HEK293T (cell line): ENCODE data around the gene CCDC136.

Experiments used
- CTCF ChIA-PET: fragments of 350-600 bp; formaldehyde crosslinking; extraction: SDS; loops from one replicate; lab custom pipeline; 2021; ENCODE audit warnings: antibody characterized with exemption, inconsistent platforms; lab: Yijun Ruan, JAX
- POLR2A ChIA-PET: fragments of 350-600 bp; formaldehyde crosslinking; extraction: SDS; loops from one replicate; lab custom pipeline; 2020; ENCODE audit warnings: antibody characterized with exemption, inconsistent platforms; lab: Yijun Ruan, JAX
- DNase-seq: peaks from one replicate; pipeline ENCODE4 v3.0.0; 2012; ENCODE audit warnings: mixed read lengths; ENCODE audit errors: extremely low spot score
- ARNT ChIP-seq: fragments of 450-650 bp; IDR thresholded peaks from 2 replicates; pipeline ENCODE4 v1.6.1; 2017; ENCODE audit warnings: mild to moderate bottlenecking
- BHLHE40 ChIP-seq: fragments of 450-650 bp; IDR thresholded peaks from 2 replicates; pipeline ENCODE4 v1.6.1; 2016; ENCODE audit warnings: mild to moderate bottlenecking, moderate library complexity, borderline replicate concordance
- CTBP1 ChIP-seq: fragments of 450-650 bp; IDR thresholded peaks from 2 replicates; pipeline ENCODE4 v1.6.1; 2016; ENCODE audit warnings: borderline replicate concordance
- ELF4 ChIP-seq: fragments of 450-650 bp; IDR thresholded peaks from 2 replicates; pipeline ENCODE4 v1.6.1; 2017; ENCODE audit warnings: antibody characterized with exemption
- FOXA1 ChIP-seq: fragments of 450-650 bp; IDR thresholded peaks from 2 replicates; pipeline ENCODE4 v1.6.1; 2016; ENCODE audit warnings: mild to moderate bottlenecking
- FOXK2 ChIP-seq: fragments of 450-650 bp; IDR thresholded peaks from 2 replicates; pipeline ENCODE4 v1.6.1; 2016; ENCODE audit warnings: mild to moderate bottlenecking
- FOXM1 ChIP-seq: fragments of 450-650 bp; IDR thresholded peaks from 2 replicates; pipeline ENCODE4 v1.6.1; 2017; ENCODE audit warnings: mild to moderate bottlenecking, borderline replicate concordance
- HDGF ChIP-seq: fragments of 450-650 bp; IDR thresholded peaks from 2 replicates; pipeline ENCODE4 v1.6.1; 2017; ENCODE audit warnings: antibody characterized with exemption, borderline replicate concordance
- L3MBTL2 ChIP-seq: fragments of 450-650 bp; conservative IDR thresholded peaks from 2 replicates; pipeline ENCODE4 v1.6.1; 2016; ENCODE audit warnings: mild to moderate bottlenecking
- LEF1 ChIP-seq: fragments of 450-650 bp; IDR thresholded peaks from 2 replicates; pipeline ENCODE4 v1.6.1; 2017; ENCODE audit warnings: mild to moderate bottlenecking, borderline replicate concordance
- NFRKB ChIP-seq: fragments of 450-650 bp; IDR thresholded peaks from 2 replicates; pipeline ENCODE4 v1.6.1; 2016; ENCODE audit warnings: mild to moderate bottlenecking, moderate library complexity
- SP1 ChIP-seq: fragments of 450-650 bp; IDR thresholded peaks from 2 replicates; pipeline ENCODE4 v1.6.1; 2017
- SUZ12 ChIP-seq: fragments of 450-650 bp; IDR thresholded peaks from 2 replicates; pipeline ENCODE4 v1.6.1; 2016; ENCODE audit warnings: mild to moderate bottlenecking
- TARDBP ChIP-seq: fragments of 450-650 bp; IDR thresholded peaks from 2 replicates; pipeline ENCODE4 v1.6.1; 2016
- ZNF384 ChIP-seq: fragments of 450-650 bp; IDR thresholded peaks from 2 replicates; pipeline ENCODE4 v1.6.1; 2016
- TF ChIP-seq, protein P1 (sequence below): fragments of 450-650 bp; IDR thresholded peaks from 2 replicates; pipeline ENCODE4 v1.6.1; 2016

Gene CCDC136

DNA sequence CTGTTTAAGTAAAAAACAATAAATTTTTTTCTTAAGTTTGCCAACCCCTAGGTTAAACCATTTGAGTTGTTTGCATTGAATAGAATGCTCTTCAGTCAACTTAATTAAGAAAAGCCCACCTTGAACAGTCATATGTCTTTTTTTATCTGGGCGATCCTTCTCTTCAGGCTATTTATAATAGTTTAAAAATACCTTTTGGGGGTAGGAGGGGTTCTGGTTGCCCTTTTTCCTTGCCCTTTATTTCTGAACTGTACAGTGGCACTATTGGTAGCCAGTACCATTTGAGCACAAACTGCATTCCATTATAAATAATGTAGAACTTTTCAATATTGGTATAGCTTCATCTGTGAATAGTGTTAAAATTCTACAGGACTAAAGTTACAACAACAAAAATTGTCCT, 39.5 kb upstream of the CCDC136 start:
- TF ChIP-seq FOXA1: no peak
- CTCF ChIA-PET: no interaction called here
- no peak for DNase-seq
- POLR2A ChIA-PET: interaction anchor here (1.7 kb wide), 1 partner anchor 13 kb away, joined by 13 read pairs; the partner anchor contains the start of gene CALU

DNA sequence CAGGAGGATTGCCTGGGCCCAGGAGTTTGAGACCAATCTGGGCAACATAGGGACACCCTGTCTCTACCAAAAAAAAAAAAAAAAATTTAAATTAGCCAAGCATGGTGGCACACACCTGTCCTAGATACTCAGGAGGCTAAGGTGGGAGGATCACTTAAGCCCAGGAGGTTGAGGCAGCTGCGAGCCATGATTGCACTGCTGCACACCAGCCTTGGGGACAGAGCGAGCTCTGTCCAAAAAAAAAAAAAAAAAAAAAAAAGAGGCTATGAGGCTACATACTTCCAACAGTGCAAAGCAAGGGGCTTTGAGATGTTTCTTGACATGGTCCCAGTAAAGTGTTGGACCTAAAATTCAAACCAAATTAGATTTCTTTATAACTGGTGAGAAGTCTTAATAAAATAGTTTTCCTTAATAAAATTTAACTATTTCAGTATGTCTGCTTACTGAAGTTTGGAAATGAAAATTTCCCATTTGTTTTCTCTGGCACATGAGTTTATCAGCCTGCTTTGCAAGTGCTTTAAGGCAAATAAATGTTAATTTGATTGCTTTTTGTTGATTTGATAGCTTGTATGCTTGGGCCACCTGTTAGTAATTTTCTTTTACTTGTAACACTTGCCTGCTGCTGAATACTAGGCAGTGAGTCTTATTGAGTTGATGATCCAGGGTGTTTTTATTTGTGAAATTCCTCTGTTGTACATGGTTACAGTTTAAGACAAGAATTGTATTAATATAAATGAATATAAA, 36.5 kb upstream of the CCDC136 start:
- ChIA-PET CTCF (interaction anchor here (0.7 kb wide), 1 partner anchor 12 kb away, joined by 3 read pairs; no protein-coding TSS in a partner anchor), POLR2A (no interaction called here)
- TF ChIP-seq BHLHE40: no peak
- TF ChIP-seq CTBP1: no peak
- no peak for TF ChIP-seq ZNF384
- no peak for TF ChIP-seq SP1
- TF ChIP-seq ELF4: no peak
- TF ChIP-seq TARDBP: no peak
- no peak for TF ChIP-seq FOXA1
- no peak for TF ChIP-seq ARNT
- DNase-seq: no peak

DNA sequence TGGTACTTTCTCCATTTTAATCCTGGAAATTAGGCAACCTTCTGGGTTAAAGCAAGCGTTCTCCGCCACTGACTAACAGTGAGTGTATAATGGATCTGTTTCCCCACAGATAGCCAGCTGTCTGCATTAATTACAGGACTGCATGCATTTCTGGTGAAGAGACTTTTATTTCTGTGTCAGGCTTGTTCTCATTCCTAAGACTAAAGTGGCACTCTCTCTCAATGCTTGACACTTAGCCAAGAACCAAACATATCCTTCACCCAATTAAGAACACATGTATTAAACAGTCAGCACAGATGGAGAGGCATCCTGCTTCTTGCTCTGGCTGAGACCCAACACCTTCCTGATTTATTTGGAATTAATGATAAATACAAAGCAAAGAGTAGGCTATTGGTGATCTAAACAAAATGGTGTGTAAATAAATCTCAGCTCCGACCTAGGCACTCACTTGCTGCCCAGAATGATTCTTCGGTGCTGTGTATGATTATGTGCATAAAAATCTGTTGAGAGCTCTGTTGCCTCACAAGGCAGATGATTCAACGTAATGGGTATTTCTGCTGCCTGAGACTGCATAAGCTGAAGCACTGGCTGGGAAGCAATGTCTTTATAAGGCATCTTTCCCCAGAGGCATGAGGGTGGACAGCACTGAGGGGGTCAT, 35.8 kb upstream of the CCDC136 start:
- CTCF ChIA-PET: interaction anchor here (0.8 kb wide), 1 partner anchor 57 kb away, joined by 4 read pairs; no protein-coding TSS in a partner anchor
- TF ChIP-seq LEF1 (no peak), FOXM1 (no peak), L3MBTL2 (no peak), CTBP1 (no peak), ARNT (no peak), HDGF (no peak), BHLHE40 (no peak), NFRKB (no peak), TARDBP (no peak), SUZ12 (no peak), ZNF384 (no peak), FOXA1 (no peak), ELF4 (no peak)
- TF ChIP-seq, protein P1, sequence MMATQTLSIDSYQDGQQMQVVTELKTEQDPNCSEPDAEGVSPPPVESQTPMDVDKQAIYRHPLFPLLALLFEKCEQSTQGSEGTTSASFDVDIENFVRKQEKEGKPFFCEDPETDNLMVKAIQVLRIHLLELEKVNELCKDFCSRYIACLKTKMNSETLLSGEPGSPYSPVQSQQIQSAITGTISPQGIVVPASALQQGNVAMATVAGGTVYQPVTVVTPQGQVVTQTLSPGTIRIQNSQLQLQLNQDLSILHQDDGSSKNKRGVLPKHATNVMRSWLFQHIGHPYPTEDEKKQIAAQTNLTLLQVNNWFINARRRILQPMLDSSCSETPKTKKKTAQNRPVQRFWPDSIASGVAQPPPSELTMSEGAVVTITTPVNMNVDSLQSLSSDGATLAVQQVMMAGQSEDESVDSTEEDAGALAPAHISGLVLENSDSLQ: no peak
- POLR2A ChIA-PET: interaction anchor here (0.9 to 2.0 kb wide), 2 partner anchors 17 to 106 kb away, joined by 3 to 12 read pairs; partner anchors contain the start of genes ATP6V1F and CALU
- DNase-seq: no peak

DNA sequence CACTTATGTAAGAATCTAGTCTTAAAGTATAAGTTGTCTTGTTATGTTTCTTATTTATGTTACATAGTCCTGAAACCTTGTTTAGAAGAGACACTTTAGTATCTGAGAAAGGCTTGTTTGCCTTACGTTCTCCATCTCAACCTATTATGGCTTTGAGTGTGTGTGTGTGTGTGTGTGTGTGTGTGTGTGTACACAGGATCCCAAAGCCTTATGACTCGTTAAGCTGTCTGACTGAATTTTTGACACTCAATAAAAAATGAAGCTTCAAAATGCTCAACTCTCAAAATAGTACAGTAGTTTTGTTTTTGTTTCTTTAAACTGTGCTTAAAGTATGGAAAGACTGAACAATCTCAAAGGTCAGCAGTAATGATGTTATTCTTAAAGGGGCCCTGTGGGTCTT, 34.6 kb upstream of the CCDC136 start:
- CTCF ChIA-PET: interaction anchor here (1.0 kb wide), 1 partner anchor 85 kb away, joined by 3 read pairs; no protein-coding TSS in a partner anchor
- POLR2A ChIA-PET: interaction anchor here (2.0 kb wide), 1 partner anchor 18 kb away, joined by 12 read pairs; the partner anchor contains the start of gene CALU
- DNase-seq: no peak
- TF ChIP-seq ZNF384: no peak

- ChIA-PET POLR2A (interaction anchor here (1.6 kb wide), 1 partner anchor 19 kb away, joined by 6 read pairs; the partner anchor contains the start of gene CALU), CTCF (no interaction called here)
- TF ChIP-seq CTBP1 (no peak), SP1 (no peak), FOXK2 (no peak), FOXM1 (no peak), ELF4 (no peak), FOXA1 (no peak), ZNF384 (no peak), SUZ12 (no peak), ARNT (no peak)
- TF ChIP-seq, protein P1: no peak
- no peak for DNase-seq
These were observed 33.2 kb upstream of the CCDC136 start for GRCh38 chr7:128758553-128758952.

DNA sequence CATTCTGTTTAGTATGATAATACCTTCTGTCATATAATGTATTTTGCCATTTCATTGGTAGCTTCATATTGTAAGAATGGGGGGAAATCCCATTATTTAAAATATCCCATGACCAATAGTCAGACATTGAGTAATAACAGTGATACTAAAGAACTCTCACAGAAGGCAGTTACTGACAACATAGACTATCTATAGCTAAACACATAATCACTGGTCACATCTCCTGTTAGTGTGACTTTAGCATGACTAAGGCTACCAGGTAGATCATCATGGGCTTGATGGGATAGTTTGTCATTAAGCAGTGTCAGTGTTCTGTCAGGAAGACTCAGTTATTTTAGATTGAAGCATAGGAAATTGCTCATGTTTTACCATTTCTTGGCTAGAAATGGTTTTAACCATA, 32.5 kb upstream of the CCDC136 start:
- ChIA-PET POLR2A (interaction anchor here (1.6 kb wide), 1 partner anchor 20 kb away, joined by 6 read pairs; the partner anchor contains the start of gene CALU), CTCF (no interaction called here)

GRCh38 chr7:128763541-128763940, 28.2 kb upstream of the CCDC136 start:
- TF ChIP-seq ARNT (no peak), FOXA1 (no peak)
- DNase-seq: no peak
- ChIA-PET CTCF (no interaction called here), POLR2A (no interaction called here)

More for the DNA sequence above, 32.5 kb upstream of the CCDC136 start:
- no peak for DNase-seq
- no peak for TF ChIP-seq HDGF
- TF ChIP-seq ARNT: no peak
- TF ChIP-seq L3MBTL2: no peak
- no peak for TF ChIP-seq TARDBP
- TF ChIP-seq FOXA1: no peak
- TF ChIP-seq ZNF384: no peak
